ENCODE data around the gene TRIM59. TPM values are rescaled to one million over a fixed set of nuclear protein-coding genes. Genes with fewer than 3 reads are reported as not detected.
"Not testable (repeated sequence)": the region's sequence is repeated elsewhere in the genome, so short reads cannot be mapped to it uniquely, and the experiment has no call there.

TRIM59 gene
- total RNA-seq, 2 donors from 2014 or later: 15.2 to 32.1 TPM

- H3K4me1 Mint-ChIP-seq: no peaks in the 10 kb centered on the region
- no peaks in the 10 kb centered on the region for H3K36me3 Mint-ChIP-seq (ENCODE audit: low read depth)
- no peaks in the 10 kb centered on the region for H3K9me3 ChIP-seq (ENCODE audit: control insufficient read depth, low read length, poor library complexity, severe bottlenecking)
- no peak overlapping the region for H3K4me3 Mint-ChIP-seq
- H3K27ac Mint-ChIP-seq: no peak overlapping the region
- no peak for DNase-seq
- peaks cover 8% of the 10 kb centered on the region for H3K27me3 Mint-ChIP-seq
- ATAC-seq: no peak
These were observed 24.4 kb upstream of the TRIM59 start for GRCh38 chr3:160473978-160474377.

- H3K36me3 Mint-ChIP-seq (ENCODE audit: low read depth): no peaks in the 10 kb centered on the region
- H3K4me3 Mint-ChIP-seq: no peak overlapping the region
- no peak for DNase-seq
- H3K27ac Mint-ChIP-seq: no peak overlapping the region
- no peaks in the 10 kb centered on the region for H3K4me1 Mint-ChIP-seq
- H3K27me3 Mint-ChIP-seq: peaks cover 12% of the 10 kb centered on the region
- no peak for ATAC-seq
- no peaks in the 10 kb centered on the region for H3K9me3 ChIP-seq (ENCODE audit: control insufficient read depth, low read length, poor library complexity, severe bottlenecking)
These were observed 23.6 kb upstream of the TRIM59 start for GRCh38 chr3:160473221-160473620.

GRCh38 chr3:160472344-160472743, 22.8 kb upstream of the TRIM59 start:
- no peak for ATAC-seq
- no peak overlapping the region for H3K4me3 Mint-ChIP-seq

GRCh38 chr3:160471892-160472291, 22.3 kb upstream of the TRIM59 start:
- ATAC-seq (no peak), DNase-seq (no peak)
- no peaks in the 10 kb centered on the region for H3K36me3 Mint-ChIP-seq (ENCODE audit: low read depth)
- H3K9me3 ChIP-seq (ENCODE audit: control insufficient read depth, low read length, poor library complexity, severe bottlenecking): no peaks in the 10 kb centered on the region
- H3K27ac Mint-ChIP-seq: no peak overlapping the region
- no peaks in the 10 kb centered on the region for H3K4me1 Mint-ChIP-seq
- H3K4me3 Mint-ChIP-seq: no peak overlapping the region
- peaks cover 20% of the 10 kb centered on the region for H3K27me3 Mint-ChIP-seq

More at GRCh38 chr3:160472344-160472743, 22.8 kb upstream of the TRIM59 start:
- H3K9me3 ChIP-seq (ENCODE audit: control insufficient read depth, low read length, poor library complexity, severe bottlenecking): no peaks in the 10 kb centered on the region
- H3K27me3 Mint-ChIP-seq: peaks cover 15% of the 10 kb centered on the region
- no peaks in the 10 kb centered on the region for H3K4me1 Mint-ChIP-seq
- no peak overlapping the region for H3K27ac Mint-ChIP-seq
- DNase-seq: no peak
- no peaks in the 10 kb centered on the region for H3K36me3 Mint-ChIP-seq (ENCODE audit: low read depth)

GRCh38 chr3:160470181-160470580, 20.6 kb upstream of the TRIM59 start:
- Mint-ChIP-seq H3K27me3 (peaks cover 26% of the 10 kb centered on the region), H3K27ac (no peak overlapping the region), H3K4me1 (no peaks in the 10 kb centered on the region), H3K36me3 (ENCODE audit: low read depth) (no peaks in the 10 kb centered on the region), H3K4me3 (no peak overlapping the region)
- DNase-seq (no peak), ATAC-seq (no peak)
- no peaks in the 10 kb centered on the region for H3K9me3 ChIP-seq (ENCODE audit: control insufficient read depth, low read length, poor library complexity, severe bottlenecking)

GRCh38 chr3:160464971-160465370, 15.4 kb upstream of the TRIM59 start:
- no peaks in the 10 kb centered on the region for H3K4me1 Mint-ChIP-seq
- no peak overlapping the region for H3K4me3 Mint-ChIP-seq
- H3K27ac Mint-ChIP-seq: no peak overlapping the region
- DNase-seq (no peak), ATAC-seq (no peak)
- H3K27me3 Mint-ChIP-seq: peaks cover 41% of the 10 kb centered on the region
- H3K9me3 ChIP-seq (ENCODE audit: control insufficient read depth, low read length, poor library complexity, severe bottlenecking): no peaks in the 10 kb centered on the region
- no peaks in the 10 kb centered on the region for H3K36me3 Mint-ChIP-seq (ENCODE audit: low read depth)

- H3K9me3 ChIP-seq (ENCODE audit: control insufficient read depth, low read length, poor library complexity, severe bottlenecking): no peaks in the 10 kb centered on the region
- Mint-ChIP-seq H3K27me3 (peaks cover 46% of the 10 kb centered on the region), H3K4me1 (no peaks in the 10 kb centered on the region), H3K4me3 (no peak overlapping the region), H3K36me3 (ENCODE audit: low read depth) (no peaks in the 10 kb centered on the region), H3K27ac (no peak overlapping the region)
- DNase-seq (no peak), ATAC-seq (no peak)
These were observed 14.7 kb upstream of the TRIM59 start for GRCh38 chr3:160464321-160464720.

GRCh38 chr3:160460033-160460432, 10.4 kb upstream of the TRIM59 start:
- DNase-seq: no peak
- peaks cover 35% of the 10 kb centered on the region for H3K27me3 Mint-ChIP-seq
- peaks cover 2% of the 10 kb centered on the region for H3K36me3 Mint-ChIP-seq (ENCODE audit: low read depth)
- H3K9me3 ChIP-seq (ENCODE audit: control insufficient read depth, low read length, poor library complexity, severe bottlenecking): no peaks in the 10 kb centered on the region
- H3K27ac Mint-ChIP-seq: no peak overlapping the region
- H3K4me3 Mint-ChIP-seq: no peak overlapping the region
- H3K4me1 Mint-ChIP-seq: no peaks in the 10 kb centered on the region
- no peak for ATAC-seq

GRCh38 chr3:160459450-160459970, 9.9 kb upstream of the TRIM59 start:
- no peak overlapping the region for H3K4me3 Mint-ChIP-seq
- DNase-seq (no peak), ATAC-seq (no peak)
- peaks cover 2% of the 10 kb centered on the region for H3K36me3 Mint-ChIP-seq (ENCODE audit: low read depth)
- H3K27me3 Mint-ChIP-seq: peaks cover 35% of the 10 kb centered on the region
- H3K9me3 ChIP-seq (ENCODE audit: control insufficient read depth, low read length, poor library complexity, severe bottlenecking): no peaks in the 10 kb centered on the region
- H3K4me1 Mint-ChIP-seq: no peaks in the 10 kb centered on the region
- H3K27ac Mint-ChIP-seq: no peak overlapping the region

GRCh38 chr3:160458151-160458550, 8.6 kb upstream of the TRIM59 start:
- DNase-seq: no peak
- Mint-ChIP-seq H3K4me1 (no peaks in the 10 kb centered on the region), H3K36me3 (ENCODE audit: low read depth) (peaks cover 2% of the 10 kb centered on the region), H3K4me3 (no peak overlapping the region), H3K27ac (no peak overlapping the region), H3K27me3 (peaks cover 30% of the 10 kb centered on the region)
- H3K9me3 ChIP-seq (ENCODE audit: control insufficient read depth, low read length, poor library complexity, severe bottlenecking): no peaks in the 10 kb centered on the region
- no peak for ATAC-seq

- no peak for ATAC-seq
- peaks cover 2% of the 10 kb centered on the region for H3K36me3 Mint-ChIP-seq (ENCODE audit: low read depth)
- no peak overlapping the region for H3K27ac Mint-ChIP-seq
- no peaks in the 10 kb centered on the region for H3K4me1 Mint-ChIP-seq
- H3K9me3 ChIP-seq (ENCODE audit: control insufficient read depth, low read length, poor library complexity, severe bottlenecking): no peaks in the 10 kb centered on the region
- DNase-seq: no peak
- peaks cover 15% of the 10 kb centered on the region for H3K27me3 Mint-ChIP-seq
- no peak overlapping the region for H3K4me3 Mint-ChIP-seq
These were observed 6.3 kb upstream of the TRIM59 start for GRCh38 chr3:160455846-160456245.

GRCh38 chr3:160454995-160455394, 5.4 kb upstream of the TRIM59 start:
- no peak for ATAC-seq

GRCh38 chr3:160452251-160452650, 2.7 kb upstream of the TRIM59 start:
- H3K4me3 Mint-ChIP-seq; H3K36me3 Mint-ChIP-seq (ENCODE audit: low read depth); H3K27ac Mint-ChIP-seq; H3K27me3 Mint-ChIP-seq; H3K9me3 ChIP-seq (ENCODE audit: control insufficient read depth, low read length, poor library complexity, severe bottlenecking); DNase-seq; ATAC-seq: not testable (repeated sequence)
- peaks cover 14% of the 10 kb centered on the region for H3K4me1 Mint-ChIP-seq

More at GRCh38 chr3:160454995-160455394, 5.4 kb upstream of the TRIM59 start:
- Mint-ChIP-seq H3K27me3 (peaks cover 14% of the 10 kb centered on the region), H3K36me3 (ENCODE audit: low read depth) (peaks cover 2% of the 10 kb centered on the region), H3K4me1 (no peaks in the 10 kb centered on the region), H3K27ac (no peak overlapping the region), H3K4me3 (no peak overlapping the region)
- H3K9me3 ChIP-seq (ENCODE audit: control insufficient read depth, low read length, poor library complexity, severe bottlenecking): no peaks in the 10 kb centered on the region
- no peak for DNase-seq

- ATAC-seq: no peak
- no peaks in the 10 kb centered on the region for H3K36me3 Mint-ChIP-seq (ENCODE audit: low read depth)
- peaks cover 14% of the 10 kb centered on the region for H3K4me1 Mint-ChIP-seq
- no peak overlapping the region for H3K4me3 Mint-ChIP-seq
- H3K9me3 ChIP-seq (ENCODE audit: control insufficient read depth, low read length, poor library complexity, severe bottlenecking): no peaks in the 10 kb centered on the region
- H3K27ac Mint-ChIP-seq: no peak overlapping the region
- H3K27me3 Mint-ChIP-seq: no peaks in the 10 kb centered on the region
- no peak for DNase-seq
These were observed 2.0 kb upstream of the TRIM59 start for GRCh38 chr3:160451602-160452001.
